ENCODE measurements around the gene CHTF18.
A peak's percentile ranks its signal among the peaks of the same experiment; 100 is the strongest.

Gene CHTF18

GRCh38 chr16:776824-777223 is 11.6 kb upstream of the CHTF18 start:
- no peak for DNase-seq

GRCh38 chr16:777826-778225 is 10.6 kb upstream of the CHTF18 start:
- DNase-seq = no peak

- no peak for DNase-seq
These were observed 10.0 kb upstream of the CHTF18 start for GRCh38 chr16:778447-778846.

GRCh38 chr16:778909-779527 is 9.4 kb upstream of the CHTF18 start:
- DNase-seq = no peak

- no peak for DNase-seq
These were observed 8.9 kb upstream of the CHTF18 start for GRCh38 chr16:779561-779960.

GRCh38 chr16:780296-780695 is 8.1 kb upstream of the CHTF18 start:
- no peak for DNase-seq

GRCh38 chr16:781346-782010 is 6.9 kb upstream of the CHTF18 start:
- DNase-seq = no peak

- DNase-seq = no peak
These were observed 6.2 kb upstream of the CHTF18 start for GRCh38 chr16:782258-782657.

GRCh38 chr16:782766-783403 is 5.5 kb upstream of the CHTF18 start:
- DNase-seq = no peak

GRCh38 chr16:783404-784161 is 4.8 kb upstream of the CHTF18 start:
- DNase-seq = no peak

GRCh38 chr16:784431-784830 is 4.0 kb upstream of the CHTF18 start:
- no peak for DNase-seq

- peak; percentile 79 for DNase-seq
These were observed 2.6 kb upstream of the CHTF18 start for GRCh38 chr16:785563-786535.

- no peak for DNase-seq
These were observed 976 bp upstream of the CHTF18 start for GRCh38 chr16:787321-787966.

- DNase-seq = no peak
These were observed 432 bp upstream of the CHTF18 start, which contains the start of gene RPUSD1 for GRCh38 chr16:787978-788398. RPUSD1 (minus strand) TSS chr16:788381; CDS start chr16:787737, 644 bp downstream.

GRCh38 chr16:789191-789850 is 901 bp downstream of the CHTF18 start:
- DNase-seq = no peak

GRCh38 chr16:790086-790485 is 1.7 kb downstream of the CHTF18 start:
- DNase-seq = no peak

GRCh38 chr16:791131-791530 is 2.7 kb downstream of the CHTF18 start:
- DNase-seq = no peak

- no peak for DNase-seq
These were observed 4.0 kb downstream of the CHTF18 start for GRCh38 chr16:792221-792995.

GRCh38 chr16:793414-793813 is 5.0 kb downstream of the CHTF18 start:
- DNase-seq = no peak

GRCh38 chr16:794091-794822 is 5.8 kb downstream of the CHTF18 start:
- DNase-seq = no peak
